ENCODE measurements around the gene TPGS2. TPM values are rescaled to one million over a fixed set of nuclear protein-coding genes. Genes with fewer than 3 reads are reported as not detected.

TPGS2 gene
- total RNA-seq, 2 experiments from 2014 or later, result 125 to 158 TPM

Other genes with a start within 250 kb of the TPGS2 start
- gene KIAA1328, start 125 bp upstream of the TPGS2 start, total RNA-seq, result 1 to 10 TPM; 7.0 to 8.1 TPM